HepG2 (cell line): ENCODE data around the gene HSPB3.

ENCODE experiments used
- GMEB2 ChIP-seq: IDR thresholded peaks from 2 replicates; pipeline ENCODE4 v1.6.1; 2016; ENCODE audit warnings: missing biosample characterization, missing genetic modification reagents, low read depth
- KDM1A ChIP-seq: IDR thresholded peaks from 2 replicates; pipeline ENCODE4 v1.6.1; 2016; ENCODE audit warnings: missing compliant biosample characterization
- KDM5A ChIP-seq: fragments of 200-600 bp; sonication (generic); IDR thresholded peaks from 2 replicates; pipeline ENCODE4 v1.7.0; 2018; ENCODE audit warnings: antibody characterized with exemption, mild to moderate bottlenecking, low read length, borderline replicate concordance
- MTA1 ChIP-seq: sonication (generic); formaldehyde crosslinking; IDR thresholded peaks from 2 replicates; pipeline ENCODE4 v1.4.0; 2020; ENCODE audit warnings: missing genetic modification reagents, mild to moderate bottlenecking, borderline replicate concordance
- MXI1 ChIP-seq: IDR thresholded peaks from 3 replicates; pipeline ENCODE4 v1.6.1; 2012; ENCODE audit warnings: low read depth, low read length, inconsistent platforms, borderline replicate concordance
- POLR2A ChIP-seq, 2 experiments: IDR thresholded peaks; 2 replicates each; pipeline ENCODE4 v1.6.1; 2011; ENCODE audit warnings: low read depth in 2 of 2, low read length in 2 of 2, mild to moderate bottlenecking in 1 of 2, moderate library complexity in 1 of 2; ENCODE audit not compliant: insufficient read depth in 1 of 2
- STAG1 ChIP-seq: sonication (generic); formaldehyde crosslinking; IDR thresholded peaks from 2 replicates; pipeline ENCODE4 v1.4.0; 2020; ENCODE audit warnings: missing genetic modification reagents
- ZNF207 ChIP-seq: fragments of 450-650 bp; IDR thresholded peaks from 2 replicates; pipeline ENCODE4 v1.6.1; 2016; ENCODE audit warnings: antibody characterized with exemption, borderline replicate concordance
- ZNF367 ChIP-seq: sonication (generic); formaldehyde crosslinking; IDR thresholded peaks from 2 replicates; pipeline ENCODE4 v1.4.0; 2020; ENCODE audit warnings: missing genetic modification reagents, borderline replicate concordance

GRCh38 chr5:54476682-54477081 lies 21.2 kb downstream of the HSPB3 start:
- TF ChIP-seq KDM1A (CRISPR knock-in tag) (no peak), POLR2A (IDR thresholded peaks at IDR 0.05; ENCODE audit: insufficient read depth in 1 of 2, low read depth in 2 of 2, low read length in 2 of 2) (no peak), ZNF207 (no peak), MXI1 (no peak), GMEB2 (no peak), STAG1 (CRISPR knock-in tag) (no peak), KDM5A (no peak), MTA1 (CRISPR knock-in tag) (no peak), ZNF367 (CRISPR knock-in tag) (no peak)
